Activated T-cell treated with anti-CD3 and anti-CD28 coated beads, Interleukin-2, amount 50 U/mL, for 48 hours (primary cell): ENCODE results near the gene ALKBH4.
"Not testable (repeated sequence)": the region's sequence is repeated elsewhere in the genome, so short reads cannot be mapped to it uniquely, and the experiment has no call there.

Source experiments
- DNase-seq, 2 experiments: peaks; one replicate each; pipeline ENCODE4 v3.0.0-alpha.2; 2020

ALKBH4 gene

DNA sequence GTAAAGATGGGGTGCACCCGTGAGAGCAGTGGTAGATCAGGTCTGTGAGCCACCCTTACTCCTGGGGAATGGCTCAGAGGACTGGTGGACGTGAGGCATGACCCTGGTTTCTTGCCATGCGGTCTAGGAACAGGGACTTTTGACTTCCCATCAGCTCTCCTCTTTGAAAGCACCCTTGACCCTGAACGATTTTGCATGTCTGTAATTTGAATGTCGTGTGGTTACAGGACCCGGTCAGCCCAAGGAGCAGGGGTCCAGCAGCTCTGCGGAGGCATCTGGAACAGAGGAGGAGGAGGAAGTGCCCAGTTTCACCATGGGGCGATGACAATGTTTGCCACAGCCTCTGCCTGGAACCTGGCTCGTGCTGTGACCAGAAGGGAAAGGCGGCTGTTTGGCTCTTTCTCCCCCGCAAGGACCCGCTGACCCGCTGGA, 39.9 kb downstream of the ALKBH4 start:
- DNase-seq = no peak

DNA sequence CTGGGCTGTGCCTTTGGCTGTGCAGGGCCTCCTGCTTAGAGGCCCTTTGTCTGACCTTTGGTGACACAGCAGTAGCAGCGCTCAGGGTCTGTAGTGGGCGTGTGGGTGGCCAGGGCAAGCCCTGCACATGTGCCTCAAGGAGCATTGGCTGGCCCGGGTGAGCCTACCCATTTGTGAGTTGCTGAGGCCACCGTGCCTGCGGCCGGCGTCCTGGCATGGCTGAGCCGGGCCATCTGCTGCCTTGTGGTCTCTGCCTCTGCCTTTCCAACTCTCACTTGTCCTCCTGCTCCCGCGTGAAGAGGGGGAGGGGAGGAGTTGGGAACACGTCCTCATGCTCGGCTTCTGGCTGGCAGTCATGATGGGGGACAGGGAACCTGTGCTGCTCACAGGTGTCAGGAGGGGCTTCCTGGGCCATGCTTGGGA, 40.5 kb downstream of the ALKBH4 start:
- no peak for DNase-seq

DNA sequence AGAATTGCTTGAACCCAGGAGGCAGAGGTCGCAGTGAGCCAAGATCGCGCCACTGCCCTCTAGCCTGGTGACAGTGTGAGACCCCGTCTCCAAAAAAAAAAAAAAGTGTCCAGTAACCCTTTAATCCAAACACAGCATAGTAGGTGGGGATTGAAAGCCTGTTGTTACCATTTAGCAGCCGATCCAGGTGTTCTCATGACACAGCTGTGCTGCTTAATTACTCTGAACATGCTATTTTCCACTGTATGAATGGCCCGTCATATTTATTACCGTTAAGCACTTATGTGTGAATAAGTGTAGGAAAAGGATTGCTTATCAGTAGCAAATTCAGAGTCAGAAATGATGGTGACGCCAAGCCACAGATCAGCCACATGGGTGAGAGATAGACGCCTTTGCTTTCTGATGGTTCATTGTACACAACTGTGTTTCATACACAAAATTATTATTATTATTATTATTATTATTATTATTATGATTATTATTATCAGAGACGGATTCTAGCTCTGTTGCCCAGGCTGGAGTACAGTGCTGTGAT, 42.9 kb downstream of the ALKBH4 start:
- DNase-seq = no peak

DNA sequence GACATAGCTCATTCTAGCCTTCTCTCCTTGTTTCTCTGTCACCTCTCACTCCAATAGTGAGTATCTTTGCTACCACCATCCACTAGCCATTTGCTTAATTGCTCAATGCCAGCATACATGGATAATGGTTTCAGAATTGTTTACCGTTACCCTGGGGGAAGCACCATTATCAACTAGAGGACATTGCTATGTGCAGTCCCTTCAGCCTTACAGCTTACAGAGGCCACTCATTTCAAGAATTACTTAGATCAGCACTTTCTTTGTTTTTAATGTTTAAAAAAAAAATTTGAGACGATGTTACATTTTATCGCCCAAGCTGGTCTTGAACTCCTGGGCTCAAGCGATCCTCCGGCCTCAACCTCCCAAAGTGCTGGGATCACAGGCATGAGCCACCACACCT, 46.1 kb downstream of the ALKBH4 start:
- no peak for DNase-seq

DNA sequence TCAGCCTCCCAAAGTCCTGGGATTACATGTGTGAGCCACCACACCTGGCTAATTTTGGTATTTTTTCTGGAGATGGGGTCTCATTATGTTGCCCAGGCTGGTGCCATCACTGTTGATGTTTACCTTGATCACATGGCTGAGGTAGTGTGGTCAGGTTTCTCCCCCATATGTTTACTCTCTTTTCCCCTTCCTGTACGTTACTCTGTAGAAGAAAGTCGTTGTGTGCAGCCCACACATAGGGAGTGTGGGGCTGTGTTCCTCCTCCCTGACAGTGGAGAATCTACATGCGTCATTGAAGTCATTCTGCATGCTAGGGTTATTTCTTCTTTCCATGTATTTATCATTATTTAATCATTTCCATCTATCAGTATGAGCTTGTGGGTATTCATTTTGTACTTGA, 47.6 kb downstream of the ALKBH4 start:
- DNase-seq = no peak

DNA sequence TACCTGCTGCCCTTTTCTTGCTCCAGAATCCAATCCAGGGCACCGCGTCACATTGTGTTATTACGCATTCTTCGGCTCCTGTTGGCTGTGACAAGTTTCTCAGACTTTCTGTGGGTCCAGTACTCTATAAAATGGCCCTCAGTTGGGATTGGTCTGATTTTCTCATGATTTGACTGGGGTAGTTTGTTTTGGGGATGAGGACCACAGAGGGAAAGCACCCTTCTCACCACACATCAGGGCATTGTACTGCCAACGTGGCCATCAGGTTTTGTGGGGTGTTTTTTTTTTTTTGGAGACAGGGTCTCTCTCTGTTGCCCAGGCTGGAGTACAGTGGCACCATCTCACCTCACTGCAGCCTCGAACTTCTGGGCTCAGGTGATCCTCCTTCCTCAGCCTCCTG, 48.3 kb downstream of the ALKBH4 start:
- no peak for DNase-seq

DNA sequence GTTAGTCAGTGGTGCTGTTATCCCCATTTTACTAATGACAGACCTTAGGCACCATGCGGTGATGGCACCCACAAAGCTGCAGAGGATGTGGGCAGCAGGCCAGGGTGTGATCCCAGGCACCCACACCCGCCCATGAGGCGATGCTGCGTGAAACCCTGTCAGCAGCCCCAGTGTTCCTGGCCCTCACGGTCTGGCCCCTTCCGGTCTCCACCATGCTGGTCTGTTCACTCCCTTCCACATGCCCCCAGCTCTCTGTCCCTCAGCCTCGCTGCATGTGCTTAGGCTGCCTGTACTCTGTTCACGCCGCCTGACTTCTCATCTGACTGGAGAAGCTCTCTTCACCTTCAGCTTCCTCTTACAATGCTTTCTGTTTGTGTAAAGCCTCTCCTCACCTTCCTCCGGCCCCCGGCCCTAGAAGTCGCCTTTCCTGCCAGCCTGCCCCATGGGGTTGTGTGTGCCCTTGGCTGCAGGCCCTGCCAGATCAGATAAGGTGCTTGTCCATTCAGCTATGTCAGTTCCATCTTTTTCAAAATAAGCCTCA, 48.9 kb downstream of the ALKBH4 start:
- DNase-seq = peak; percentile 77 to 82

DNA sequence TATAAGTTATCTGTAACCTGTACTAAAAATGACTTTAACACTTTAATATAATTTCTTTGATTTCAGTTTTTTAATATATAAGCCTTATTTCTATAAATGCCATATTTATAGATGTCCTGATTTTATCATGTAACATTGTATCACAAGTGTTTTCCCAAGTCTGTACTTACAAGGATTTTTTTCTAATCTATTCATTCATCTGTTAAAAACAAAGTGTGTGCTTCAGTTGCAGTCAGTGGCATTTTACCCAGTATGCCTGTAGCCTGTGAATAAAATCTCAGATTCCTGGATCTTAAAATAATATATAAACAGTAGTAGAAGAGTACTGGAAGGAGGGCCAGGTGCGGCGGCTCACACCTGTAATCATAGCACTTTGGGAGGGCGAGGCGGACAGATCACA, 51.1 kb downstream of the ALKBH4 start:
- DNase-seq = no peak

DNA sequence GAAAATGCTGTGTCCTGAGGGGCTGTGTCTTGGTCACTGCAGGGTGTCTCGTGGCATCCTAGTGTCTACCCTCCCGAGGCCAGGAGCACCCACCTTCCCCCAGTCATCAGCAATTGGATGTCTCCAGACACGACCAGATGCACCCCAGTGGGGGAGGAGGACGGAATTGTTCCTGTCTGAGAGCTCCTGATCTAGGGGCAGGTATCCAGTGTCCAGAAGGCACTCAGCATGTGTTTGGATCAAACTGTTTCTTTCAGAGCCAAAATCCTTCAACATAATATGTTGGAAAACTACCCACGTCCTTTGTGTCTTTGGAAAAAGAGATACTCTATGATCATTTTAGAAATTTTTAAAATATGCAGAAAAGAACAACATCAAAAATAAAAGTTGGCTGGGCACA, 51.6 kb downstream of the ALKBH4 start:
- no peak for DNase-seq

DNA sequence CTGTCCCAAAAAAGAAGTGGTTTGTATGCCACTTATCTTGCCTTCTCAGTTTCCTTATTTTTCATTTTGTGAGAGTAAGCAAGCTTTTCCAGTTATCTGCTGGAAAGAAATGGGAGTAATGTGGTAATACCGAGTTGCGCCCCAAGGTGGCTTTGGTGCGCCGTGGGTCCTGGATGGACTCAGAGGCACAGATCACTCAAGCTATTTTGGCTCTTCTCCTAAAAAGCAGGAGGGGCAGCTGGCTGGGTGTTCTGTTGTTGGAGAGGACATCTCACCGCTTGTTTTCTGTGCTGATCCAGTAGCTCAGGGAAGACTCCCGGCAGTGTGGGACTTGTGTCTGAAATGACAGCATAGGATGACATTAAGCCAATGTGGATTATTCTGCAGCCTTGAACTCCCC, 52.1 kb downstream of the ALKBH4 start:
- DNase-seq = peak in 1 of 2 experiments; percentile 52

DNA sequence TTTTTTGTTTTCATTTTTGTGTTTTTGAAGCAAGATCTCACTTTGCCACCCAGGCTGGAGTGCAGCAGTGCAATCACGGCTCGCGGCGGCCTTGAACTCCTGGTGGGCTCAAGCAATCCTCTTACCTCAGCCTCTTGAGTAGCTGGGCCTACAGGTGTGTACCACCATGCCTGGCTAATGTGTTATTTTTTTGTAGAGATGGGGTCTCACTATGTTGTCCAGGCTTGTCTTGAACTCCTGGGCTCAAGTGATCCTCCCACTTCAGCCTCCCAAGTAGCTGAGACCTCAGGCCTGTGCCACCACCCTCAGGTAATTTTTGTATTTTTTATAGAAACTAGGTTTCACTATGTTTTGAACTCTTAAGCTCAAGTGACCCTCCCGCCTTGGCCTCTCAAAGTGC, 53.7 kb downstream of the ALKBH4 start:
- no peak for DNase-seq

DNA sequence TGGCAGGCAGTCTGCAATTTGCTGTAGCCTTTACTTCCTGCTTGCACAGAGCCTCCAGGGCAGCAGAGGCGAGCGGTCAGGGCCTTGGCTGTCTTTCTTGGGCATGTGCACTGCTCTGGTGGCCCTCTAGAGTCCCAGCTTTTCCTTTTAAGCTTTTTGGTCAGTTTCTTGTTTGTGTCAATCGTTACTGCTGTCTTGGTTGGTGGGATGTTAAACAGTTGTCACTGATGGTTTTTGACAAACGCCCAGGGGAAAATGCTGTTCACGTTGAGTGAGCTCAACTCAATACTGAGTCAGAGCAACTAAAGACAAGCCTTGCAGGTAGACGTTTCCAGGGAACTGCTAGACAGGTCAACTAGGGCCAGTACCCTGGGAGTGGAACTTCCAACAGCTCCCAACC, 54.5 kb downstream of the ALKBH4 start:
- DNase-seq = no peak

DNA sequence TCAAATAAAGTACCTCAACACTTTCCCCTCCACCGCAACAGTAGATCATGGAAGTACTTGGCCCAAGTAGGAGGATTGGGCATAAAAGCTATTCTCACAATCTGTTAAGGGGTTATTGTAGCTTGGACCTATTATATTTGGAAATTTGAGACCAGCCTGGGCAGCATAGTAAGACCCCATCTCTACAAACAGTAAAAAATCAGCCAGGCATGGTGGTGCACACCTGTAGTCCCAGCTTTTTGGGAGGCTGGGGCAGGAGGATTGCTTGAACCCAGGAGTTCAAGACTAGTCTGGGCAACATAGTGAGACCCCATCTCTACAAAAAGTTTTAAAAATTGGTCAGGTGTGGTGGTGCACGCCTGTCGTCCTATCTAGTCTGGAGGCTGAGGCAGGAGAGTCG, 55.3 kb downstream of the ALKBH4 start:
- no peak for DNase-seq

DNA sequence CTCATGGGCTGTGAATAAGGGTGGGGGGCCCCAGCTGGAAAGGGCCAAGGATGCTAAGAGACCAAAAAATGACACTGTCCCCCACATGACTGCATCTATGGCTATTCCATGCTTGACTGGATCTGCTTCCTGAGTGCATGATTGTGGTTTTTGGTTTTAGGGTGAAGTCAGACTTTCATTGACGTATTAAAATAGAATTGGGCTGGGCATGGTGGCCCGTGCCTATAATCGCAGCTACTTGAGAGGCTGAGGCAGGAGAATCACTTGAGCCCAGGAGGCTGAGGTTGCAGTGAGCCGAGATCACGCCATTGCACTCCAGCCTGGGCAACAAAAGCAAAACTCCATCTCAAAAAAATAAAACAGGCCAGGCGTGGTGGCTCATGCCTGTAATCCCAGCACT, 56.1 kb downstream of the ALKBH4 start:
- not testable (repeated sequence) for DNase-seq

DNA sequence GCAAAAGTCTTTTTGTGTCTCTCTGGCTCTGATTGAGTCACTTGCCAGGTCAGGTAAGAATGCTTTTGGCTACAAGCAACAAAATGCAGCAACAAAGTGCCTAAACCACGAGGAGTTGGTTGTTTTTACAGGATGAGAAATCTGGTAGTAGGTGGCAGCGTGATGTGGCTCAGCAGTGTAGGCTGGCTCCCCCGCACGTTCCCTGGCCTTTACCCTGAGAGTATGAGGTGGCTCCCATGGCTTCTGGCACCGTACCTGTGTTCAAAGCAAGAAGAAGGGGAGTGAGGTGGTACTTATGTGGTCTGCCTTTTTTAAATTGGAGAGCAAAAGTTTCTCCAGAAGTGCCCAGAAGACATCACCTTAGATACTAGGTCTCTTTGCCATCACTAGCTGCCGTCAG, 56.8 kb downstream of the ALKBH4 start:
- DNase-seq = no peak
